GM18909 (cell line): ENCODE results near the gene FAM120A.
"Not testable (repeated sequence)": the region's sequence is repeated elsewhere in the genome, so short reads cannot be mapped to it uniquely, and the experiment has no call there.

ENCODE experiments used
- ATAC-seq: cut with Tn5 transposase; IDR thresholded peaks from one replicate; pipeline ENCODE4 v1.9.1; 2021; ENCODE audit warnings: mild to moderate bottlenecking; ENCODE audit not compliant: unreplicated experiment, poor library complexity

The FAM120A gene

GRCh38 chr9:93450945-93451815, at the start of gene FAM120A:
Gene FAM120A (plus strand): TSS chr9:93451685. CDS start chr9:93451916, 231 bp downstream.
- peak; percentile 68 for ATAC-seq

DNA sequence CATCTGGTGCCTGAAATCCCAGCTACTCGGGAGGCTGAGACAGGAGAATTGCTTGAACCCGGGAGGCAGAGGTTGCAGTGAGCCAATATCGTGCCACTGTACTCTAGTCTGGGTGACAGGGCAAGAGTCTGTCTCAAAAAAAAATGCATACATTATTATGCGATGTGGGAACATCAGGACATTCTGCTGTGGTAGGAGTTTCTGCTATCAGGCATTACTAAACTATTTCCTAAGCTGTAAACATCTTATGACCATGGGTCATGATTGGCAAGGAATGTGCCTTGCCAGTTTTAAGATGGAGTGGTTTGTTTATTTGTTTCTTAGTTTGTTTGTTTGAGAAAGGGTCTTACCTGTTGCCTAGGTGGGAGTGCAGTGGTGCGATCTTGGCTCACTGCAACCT, 45.1 kb upstream of the FAM120A start:
- ATAC-seq: no peak

DNA sequence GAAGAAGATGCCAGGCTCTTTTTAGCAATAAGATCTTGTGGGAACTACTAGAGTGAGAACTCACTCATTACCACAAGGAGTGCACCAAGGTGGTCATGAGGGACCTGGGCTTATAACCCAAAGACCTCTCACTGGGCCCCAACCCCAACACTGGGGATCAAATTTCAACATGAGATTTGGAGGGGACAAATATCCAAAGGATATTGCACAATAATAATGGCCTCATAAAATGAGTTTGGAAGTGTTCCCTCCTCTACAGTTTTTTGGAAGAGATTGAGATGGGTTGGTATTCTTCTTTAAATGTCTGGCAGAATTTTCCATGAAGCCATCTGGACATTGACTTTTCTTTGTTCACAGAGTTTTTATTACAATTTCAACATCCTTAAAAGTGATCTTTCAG, 38.0 kb upstream of the FAM120A start:
- no peak for ATAC-seq

- ATAC-seq: no peak
These were observed 36.3 kb upstream of the FAM120A start for GRCh38 chr9:93415176-93415690.

- ATAC-seq: no peak
These were observed 34.8 kb upstream of the FAM120A start for GRCh38 chr9:93416530-93417235.

DNA sequence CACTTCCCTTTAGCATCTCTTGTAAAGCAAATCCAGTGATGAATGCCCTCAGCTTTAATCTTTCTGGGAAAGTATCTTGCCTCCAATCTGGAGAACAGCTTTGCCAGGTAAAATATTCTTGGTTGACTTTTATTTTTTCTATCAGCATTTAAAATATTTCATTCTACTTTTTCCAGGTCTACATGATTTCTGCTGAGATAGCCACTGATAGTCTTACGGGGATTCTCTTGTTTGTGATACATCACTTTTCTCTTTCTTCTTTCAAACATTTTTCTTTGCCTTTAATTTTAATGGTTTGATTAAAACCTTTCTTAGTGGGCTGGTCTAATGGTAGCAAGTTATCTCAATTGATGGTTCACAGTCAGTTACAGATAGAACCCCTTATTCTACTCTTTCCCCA, 33.9 kb upstream of the FAM120A start:
- ATAC-seq: no peak

DNA sequence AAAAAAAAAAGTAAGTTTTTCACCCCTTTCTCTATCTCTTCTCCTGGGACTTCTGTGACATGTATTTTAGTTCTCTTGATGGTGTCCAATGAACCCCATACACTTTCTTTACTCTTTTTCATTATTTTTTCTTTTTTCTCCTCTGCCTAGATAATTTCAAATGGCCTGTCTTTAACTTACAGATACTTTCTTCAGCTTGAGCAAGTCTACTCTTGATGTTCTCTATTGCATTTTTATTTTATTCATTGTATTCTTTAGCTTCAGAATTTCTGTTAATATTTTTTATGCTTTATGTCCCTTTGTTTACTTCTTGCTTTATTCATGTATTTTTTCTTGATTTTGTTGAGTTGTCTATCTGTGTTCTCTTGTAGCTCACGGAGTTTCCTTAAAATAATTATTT, 32.5 kb upstream of the FAM120A start:
- ATAC-seq: no peak

DNA sequence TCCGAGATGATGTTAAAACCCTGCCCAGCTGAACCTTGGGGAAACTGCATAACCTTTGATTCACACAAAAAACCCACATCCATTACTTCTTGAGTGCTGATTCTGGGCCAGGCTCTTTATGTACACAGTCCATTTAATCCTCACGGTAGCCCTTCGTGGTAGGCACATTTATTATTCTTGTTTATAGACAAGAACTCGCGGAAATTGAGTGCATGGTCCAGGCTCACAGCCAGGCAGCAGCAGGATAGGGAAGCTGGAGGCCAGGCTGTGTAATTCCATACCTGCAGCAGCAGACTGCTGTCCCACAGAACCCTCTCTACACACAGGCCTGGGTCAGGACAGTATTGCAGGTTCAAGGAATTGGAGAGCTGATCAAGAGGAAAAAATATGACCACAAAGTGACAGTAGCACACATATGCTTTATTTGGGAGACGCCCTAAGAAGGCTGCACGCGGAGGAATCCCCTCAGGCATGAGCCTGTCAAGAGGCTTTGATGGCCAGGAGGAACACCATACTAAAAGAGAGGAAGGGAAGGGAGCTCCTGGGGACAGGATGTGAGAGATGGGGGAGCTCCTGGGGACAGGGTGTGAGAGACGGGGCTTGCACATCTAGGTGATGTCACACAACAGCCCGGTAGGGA, 28.4 kb upstream of the FAM120A start:
- ATAC-seq: no peak

- no peak for ATAC-seq
These were observed 23.7 kb upstream of the FAM120A start for GRCh38 chr9:93427655-93428379.

DNA sequence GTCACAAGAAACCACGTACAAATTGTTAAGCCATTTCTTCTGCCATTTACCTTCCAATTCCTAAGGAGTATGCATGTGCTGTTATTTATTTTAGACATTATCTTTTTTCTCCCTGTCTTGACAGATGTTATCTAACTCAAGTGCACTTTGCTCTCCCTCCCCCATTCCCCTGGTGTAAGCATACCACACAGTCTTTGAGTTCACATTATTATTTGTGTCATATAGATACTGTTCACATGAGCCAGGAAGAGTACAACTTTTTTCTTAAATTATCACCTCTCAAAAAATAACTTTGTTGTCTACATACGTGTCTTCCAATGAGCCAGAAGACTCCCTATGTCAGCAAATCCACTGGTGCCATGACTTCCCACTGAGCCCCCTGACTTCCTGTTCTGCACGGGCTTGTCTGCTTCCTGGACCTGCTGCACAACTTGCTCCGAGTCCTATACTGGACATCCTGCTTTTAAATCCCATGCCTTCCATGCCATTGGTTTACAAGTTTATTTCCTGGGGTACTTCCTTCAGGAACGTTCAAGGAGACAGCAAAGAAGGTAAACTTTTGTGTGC, 19.9 kb upstream of the FAM120A start:
- ATAC-seq: no peak

GRCh38 chr9:93432964-93433363, 18.5 kb upstream of the FAM120A start:
- ATAC-seq: no peak

DNA sequence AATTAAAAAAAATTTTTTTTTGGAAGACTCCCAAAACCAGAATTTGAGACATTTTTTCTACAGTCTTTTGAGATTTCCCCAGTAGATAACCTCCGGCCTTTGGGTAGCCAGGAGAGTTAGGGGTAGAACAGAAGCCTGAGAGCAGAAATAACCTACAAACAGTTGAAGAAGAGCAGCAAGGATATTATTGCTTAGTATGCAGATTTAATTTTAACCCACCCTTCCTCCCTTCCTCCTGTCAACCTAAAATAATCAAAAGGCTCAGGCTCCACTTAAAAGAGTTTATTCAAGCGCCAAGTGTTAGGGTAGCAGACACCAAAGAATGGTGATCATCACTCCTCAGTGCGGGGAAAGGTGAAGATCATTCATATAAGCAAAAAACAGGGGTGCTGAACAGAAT, 17.4 kb upstream of the FAM120A start:
- ATAC-seq: no peak

- ATAC-seq: no peak
These were observed 16.1 kb upstream of the FAM120A start for GRCh38 chr9:93435386-93435785.

- ATAC-seq: no peak
These were observed 15.3 kb upstream of the FAM120A start for GRCh38 chr9:93436218-93436617.

DNA sequence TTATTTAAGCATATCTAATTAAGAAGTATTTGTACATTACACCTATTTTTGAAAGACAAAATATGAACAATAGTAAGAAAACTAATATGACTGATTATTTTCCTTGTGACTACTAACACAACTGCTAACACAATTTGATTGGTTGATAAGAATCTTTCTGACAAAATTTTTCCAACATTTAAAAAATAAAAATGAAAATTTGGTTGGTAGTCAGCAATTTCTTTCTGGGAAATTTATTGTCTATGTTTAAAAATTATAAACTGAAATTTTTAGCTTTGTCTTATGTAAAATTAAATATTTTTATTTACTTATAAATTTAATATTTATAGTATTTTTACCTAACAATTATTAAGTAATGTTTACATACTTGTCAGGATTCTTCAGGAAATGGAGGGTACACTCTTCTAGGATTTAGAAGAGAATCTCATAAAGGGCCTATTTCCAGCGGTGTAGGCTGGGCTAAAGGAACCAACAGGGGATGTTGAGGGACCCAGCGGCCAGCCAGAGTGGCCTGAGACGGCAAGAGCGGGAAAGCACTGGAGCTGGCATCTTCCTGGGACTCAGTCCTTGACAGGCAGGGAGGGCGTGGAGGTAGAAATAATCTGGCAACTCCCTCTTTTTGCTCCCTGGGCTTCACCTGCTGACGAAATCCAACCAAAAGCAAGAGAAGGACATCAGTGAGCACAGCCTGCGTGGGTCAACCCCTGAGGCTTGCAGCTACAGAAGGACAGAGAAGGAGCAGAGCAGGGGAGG, 14.7 kb upstream of the FAM120A start:
- no peak for ATAC-seq

GRCh38 chr9:93437996-93438395, 13.5 kb upstream of the FAM120A start:
- ATAC-seq: no peak

DNA sequence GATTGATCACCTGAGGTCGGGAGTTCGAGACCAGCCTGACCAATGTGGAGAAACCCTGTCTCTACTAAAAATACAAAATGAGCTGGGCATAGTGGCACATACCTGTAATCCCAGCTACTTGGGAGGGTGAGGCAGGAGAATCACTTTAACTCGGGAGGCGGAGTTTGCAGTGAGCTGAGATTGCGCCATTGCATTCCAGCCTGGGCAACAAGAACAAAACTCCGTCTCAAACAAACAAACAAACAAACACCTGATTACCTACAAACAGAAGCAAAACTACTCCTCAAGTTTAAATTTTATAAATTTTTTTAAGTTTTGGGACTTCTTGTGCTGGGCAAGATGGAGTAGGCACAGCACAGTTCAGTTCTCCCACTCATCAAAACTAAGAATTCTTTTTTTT, 12.2 kb upstream of the FAM120A start:
- not testable (repeated sequence) for ATAC-seq

DNA sequence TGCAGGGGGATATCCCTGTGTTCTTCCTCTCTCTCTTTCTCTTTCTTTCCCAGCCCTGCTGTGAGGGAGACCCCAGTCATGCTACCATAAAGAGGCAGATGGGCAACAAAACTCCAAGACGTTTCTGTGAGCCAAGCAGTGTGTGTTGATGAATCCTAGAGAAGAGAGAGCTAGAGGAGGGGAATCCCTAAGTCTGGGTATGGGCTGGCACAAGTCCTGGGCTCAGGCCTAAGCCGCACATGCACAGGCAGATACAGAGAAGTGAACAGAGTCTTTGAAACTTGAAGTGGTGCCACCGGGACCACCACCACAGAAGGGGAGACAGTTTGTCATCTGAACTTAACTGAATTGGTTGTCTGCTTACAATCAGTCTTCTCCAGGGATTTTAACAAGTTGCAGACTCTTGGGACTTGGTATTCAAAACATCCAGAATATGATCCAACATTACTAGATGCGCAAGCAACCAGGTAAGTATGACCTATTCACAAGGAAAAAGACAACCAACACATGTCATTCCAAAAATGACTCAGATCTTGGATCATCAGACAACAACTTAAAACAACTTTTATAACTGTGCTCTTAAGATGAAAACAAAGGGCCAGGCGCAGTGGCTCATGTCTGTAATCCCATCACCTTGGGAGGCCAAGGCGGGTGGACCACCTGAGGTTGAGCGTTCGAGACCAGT, 10.4 kb upstream of the FAM120A start:
- ATAC-seq: no peak

DNA sequence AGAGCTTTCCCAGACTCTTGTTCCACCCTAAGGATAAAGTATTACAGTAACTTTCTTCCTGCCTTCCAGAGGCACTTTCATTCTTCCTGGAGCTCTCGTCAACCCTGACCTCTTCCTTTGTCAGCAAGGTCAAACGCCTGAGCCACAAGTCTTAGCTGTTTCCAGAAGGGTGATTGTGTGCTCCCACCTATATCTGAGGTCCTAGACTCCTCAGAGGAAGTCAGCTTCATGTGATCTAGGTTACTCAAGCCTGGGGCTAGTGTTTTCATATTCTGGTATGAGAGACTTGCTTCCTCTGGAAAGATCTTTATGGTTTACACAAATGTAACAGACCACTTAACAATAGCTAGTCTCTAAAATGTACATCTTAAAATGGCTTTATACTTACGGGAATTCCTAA, 5.4 kb upstream of the FAM120A start:
- no peak for ATAC-seq
